ENCODE results near the gene DBNDD1.
"Not testable (repeated sequence)": the region's sequence is repeated elsewhere in the genome, so short reads cannot be mapped to it uniquely, and the experiment has no call there.

DBNDD1 gene

GRCh38 chr16:90010676-90011507 is 8.4 kb downstream of the DBNDD1 start:
- Mint-ChIP-seq H3K4me3 (no peak overlapping the region), H3K4me1 (peaks cover 15% of the 10 kb centered on the region), H3K36me3 (no peaks in the 10 kb centered on the region), H3K27me3 (peaks cover 60% of the 10 kb centered on the region), H3K27ac (no peak overlapping the region), H3K9me3 (no peaks in the 10 kb centered on the region)
- no peak for DNase-seq
- CTCF ChIA-PET = no interaction called here

DNA sequence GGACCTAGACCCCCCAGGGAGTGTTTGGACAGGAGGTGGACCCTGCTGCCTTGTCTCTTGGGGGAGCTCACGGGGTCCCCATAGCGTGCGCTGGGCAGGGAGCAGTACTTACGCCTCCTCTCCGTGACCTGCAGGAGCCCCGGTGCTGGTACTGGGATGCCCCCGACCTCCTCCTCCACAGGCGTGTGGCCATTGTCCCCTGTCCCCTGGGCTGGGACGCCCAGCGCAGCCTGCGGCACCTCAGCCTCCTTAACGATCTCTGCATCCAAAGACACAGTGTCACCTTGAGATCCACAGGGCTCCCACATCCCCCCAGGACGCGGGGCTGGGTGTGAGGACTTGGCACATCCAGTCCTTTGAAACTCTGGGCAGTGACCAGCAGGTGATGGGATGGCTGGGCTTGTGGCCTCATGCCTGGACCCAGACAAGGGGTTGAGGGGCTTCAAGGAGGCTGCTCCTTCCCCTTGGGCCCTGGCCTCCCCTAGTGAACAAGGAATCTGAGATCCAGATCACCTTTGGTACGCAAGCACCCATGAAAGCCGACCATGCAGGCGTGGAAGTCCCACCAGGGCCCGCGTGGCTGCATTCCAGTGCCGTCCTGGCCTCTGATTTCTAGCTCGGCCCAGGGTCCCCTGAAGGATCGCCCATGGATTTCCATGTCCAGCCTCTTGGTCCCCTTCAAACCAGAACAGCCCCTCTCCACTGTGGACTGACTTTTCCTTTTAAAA is 9.9 kb downstream of the DBNDD1 start:
- peaks cover 15% of the 10 kb centered on the region for H3K4me1 Mint-ChIP-seq
- H3K27ac Mint-ChIP-seq = no peak overlapping the region
- H3K27me3 Mint-ChIP-seq = peaks cover 53% of the 10 kb centered on the region
- no peaks in the 10 kb centered on the region for H3K9me3 Mint-ChIP-seq
- CTCF ChIA-PET = no interaction called here
- H3K4me3 Mint-ChIP-seq = peak overlapping the region; percentile 57
- no peaks in the 10 kb centered on the region for H3K36me3 Mint-ChIP-seq
- no peak for DNase-seq

GRCh38 chr16:90008708-90009145 is 10.5 kb downstream of the DBNDD1 start:
- CTCF ChIA-PET = no interaction called here
- Mint-ChIP-seq H3K4me3 (peak overlapping the region; percentile 57), H3K9me3 (no peaks in the 10 kb centered on the region), H3K4me1 (peaks cover 15% of the 10 kb centered on the region), H3K36me3 (no peaks in the 10 kb centered on the region), H3K27me3 (peaks cover 50% of the 10 kb centered on the region), H3K27ac (no peak overlapping the region)
- DNase-seq = peak; percentile 74

- CTCF ChIA-PET, H3K4me3 Mint-ChIP-seq, H3K36me3 Mint-ChIP-seq, DNase-seq, H3K27ac Mint-ChIP-seq, H3K9me3 Mint-ChIP-seq: not testable (repeated sequence)
- H3K27me3 Mint-ChIP-seq = peaks cover 40% of the 10 kb centered on the region
- H3K4me1 Mint-ChIP-seq = peaks cover 15% of the 10 kb centered on the region
Measured at GRCh38 chr16:90007635-90008234, 11.5 kb downstream of the DBNDD1 start.

GRCh38 chr16:90007015-90007414 is 12.2 kb downstream of the DBNDD1 start:
- H3K4me1 Mint-ChIP-seq = peaks cover 15% of the 10 kb centered on the region
- DNase-seq = no peak
- no peak overlapping the region for H3K27ac Mint-ChIP-seq
- CTCF ChIA-PET = no interaction called here
- H3K36me3 Mint-ChIP-seq = no peaks in the 10 kb centered on the region
- no peak overlapping the region for H3K4me3 Mint-ChIP-seq
- H3K9me3 Mint-ChIP-seq = no peaks in the 10 kb centered on the region
- peaks cover 33% of the 10 kb centered on the region for H3K27me3 Mint-ChIP-seq

- no peaks in the 10 kb centered on the region for H3K9me3 Mint-ChIP-seq
- H3K4me3 Mint-ChIP-seq = no peak overlapping the region
- H3K4me1 Mint-ChIP-seq = peaks cover 15% of the 10 kb centered on the region
- H3K27ac Mint-ChIP-seq = no peak overlapping the region
- no peak for DNase-seq
- H3K27me3 Mint-ChIP-seq = peaks cover 26% of the 10 kb centered on the region
- CTCF ChIA-PET = no interaction called here
- no peaks in the 10 kb centered on the region for H3K36me3 Mint-ChIP-seq
Measured at GRCh38 chr16:90005956-90006663, 13.1 kb downstream of the DBNDD1 start.

DNA sequence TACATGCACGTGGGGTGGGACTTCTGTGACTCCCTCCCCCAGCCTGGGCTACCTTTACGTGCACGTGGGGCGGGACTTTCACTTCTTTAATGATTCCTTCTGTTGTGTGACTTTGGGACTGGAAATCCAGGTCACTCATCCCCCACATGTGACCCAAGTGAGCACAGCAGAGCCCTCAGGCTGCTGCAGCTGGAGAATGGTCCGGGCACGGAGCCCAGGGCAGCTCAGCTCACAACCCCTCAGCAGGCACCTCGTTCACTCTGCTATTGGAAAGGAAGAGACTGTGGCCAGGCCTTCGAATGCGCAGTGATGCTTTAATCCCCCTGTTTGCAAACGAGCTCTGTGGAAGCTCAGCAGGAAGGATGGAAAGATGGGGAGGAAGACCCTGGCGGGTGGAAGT is 14.7 kb downstream of the DBNDD1 start:
- H3K27me3 Mint-ChIP-seq = peaks cover 11% of the 10 kb centered on the region
- H3K9me3 Mint-ChIP-seq = no peaks in the 10 kb centered on the region
- H3K4me1 Mint-ChIP-seq = peaks cover 11% of the 10 kb centered on the region
- no peak overlapping the region for H3K27ac Mint-ChIP-seq
- no peak for DNase-seq
- no peaks in the 10 kb centered on the region for H3K36me3 Mint-ChIP-seq
- H3K4me3 Mint-ChIP-seq = no peak overlapping the region
- CTCF ChIA-PET = no interaction called here

- Mint-ChIP-seq H3K4me3 (no peak overlapping the region), H3K4me1 (no peaks in the 10 kb centered on the region), H3K27ac (no peak overlapping the region), H3K36me3 (peaks cover 9% of the 10 kb centered on the region), H3K9me3 (peaks cover 2% of the 10 kb centered on the region), H3K27me3 (no peaks in the 10 kb centered on the region)
- no peak for DNase-seq
- CTCF ChIA-PET = no interaction called here
Measured at GRCh38 chr16:90002759-90003158, 16.5 kb downstream of the DBNDD1 start.

- Mint-ChIP-seq H3K27me3 (no peaks in the 10 kb centered on the region), H3K27ac (no peak overlapping the region), H3K4me1 (no peaks in the 10 kb centered on the region), H3K36me3 (peaks cover 14% of the 10 kb centered on the region), H3K4me3 (no peak overlapping the region), H3K9me3 (peaks cover 2% of the 10 kb centered on the region)
- DNase-seq = no peak
- CTCF ChIA-PET = no interaction called here
Measured at GRCh38 chr16:90001761-90002503, 17.3 kb downstream of the DBNDD1 start.

- DNase-seq = no peak
- H3K36me3 Mint-ChIP-seq = peaks cover 23% of the 10 kb centered on the region
- no peak overlapping the region for H3K4me3 Mint-ChIP-seq
- H3K9me3 Mint-ChIP-seq = peaks cover 7% of the 10 kb centered on the region
- H3K27me3 Mint-ChIP-seq = no peaks in the 10 kb centered on the region
- H3K4me1 Mint-ChIP-seq = no peaks in the 10 kb centered on the region
- CTCF ChIA-PET = no interaction called here
- H3K27ac Mint-ChIP-seq = no peak overlapping the region
Measured at GRCh38 chr16:90000733-90001427, 18.4 kb downstream of the DBNDD1 start.

DNA sequence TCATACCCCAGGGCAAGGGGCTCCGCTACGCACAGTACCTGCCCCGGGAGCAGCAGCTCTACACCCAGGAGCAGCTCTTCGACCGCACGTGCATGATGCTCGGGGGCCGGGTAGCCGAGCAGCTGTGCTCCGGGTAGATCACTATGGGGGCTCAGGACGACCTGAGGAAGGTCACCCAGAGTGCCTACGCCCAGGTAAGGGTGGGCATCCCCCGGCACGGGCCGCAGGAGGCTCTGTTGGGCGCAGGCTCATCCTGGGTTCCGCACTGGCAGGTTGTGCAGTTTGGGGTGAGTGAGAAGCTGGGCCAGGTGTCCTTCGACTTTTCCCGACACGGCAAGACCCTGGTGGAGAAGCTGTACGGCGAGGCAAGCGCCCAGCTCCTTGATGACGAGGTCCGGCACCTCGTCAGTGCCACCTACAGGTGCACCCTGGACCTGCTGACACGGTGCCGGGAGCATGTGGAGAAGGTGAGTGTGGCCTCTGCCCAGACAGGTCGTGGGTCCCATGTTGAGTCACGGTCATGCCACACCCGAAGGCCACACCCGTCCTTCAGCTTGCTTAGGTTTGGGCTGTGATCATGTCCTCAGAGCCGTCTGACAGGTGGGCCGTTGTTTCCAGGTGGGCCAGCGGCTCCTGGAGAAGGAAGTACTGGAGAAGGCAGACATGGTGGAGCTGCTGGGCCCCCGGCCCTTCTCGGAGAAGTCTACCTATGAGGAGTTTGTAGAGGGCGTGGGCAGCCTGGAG is 19.3 kb downstream of the DBNDD1 start:
- Mint-ChIP-seq H3K9me3 (peaks cover 11% of the 10 kb centered on the region), H3K4me1 (no peaks in the 10 kb centered on the region), H3K36me3 (peaks cover 27% of the 10 kb centered on the region), H3K27ac (no peak overlapping the region), H3K27me3 (no peaks in the 10 kb centered on the region), H3K4me3 (no peak overlapping the region)
- no peak for DNase-seq
- CTCF ChIA-PET = interaction anchor here (1.0 kb wide), 1 partner anchor 21 kb away, joined by 6 read pairs; no protein-coding TSS in a partner anchor

DNA sequence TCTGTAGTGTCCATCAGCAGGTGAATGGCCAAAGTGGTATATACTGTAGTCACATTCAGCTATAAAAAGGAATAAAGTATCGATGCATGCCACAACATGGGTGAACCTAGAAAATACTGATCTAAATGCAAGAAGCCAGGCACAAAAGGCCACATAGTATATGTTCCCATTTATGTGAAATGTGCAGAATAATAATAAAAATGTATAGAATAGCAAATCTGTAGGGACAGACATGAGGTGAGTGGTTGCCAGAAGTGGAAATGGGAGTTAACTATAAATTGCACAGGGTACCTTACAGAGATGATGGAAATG is 23.1 kb downstream of the DBNDD1 start:
- DNase-seq = no peak
- Mint-ChIP-seq H3K27me3 (no peaks in the 10 kb centered on the region), H3K36me3 (peaks cover 63% of the 10 kb centered on the region), H3K27ac (peak overlapping the region; percentile 83), H3K4me1 (no peaks in the 10 kb centered on the region), H3K9me3 (peaks cover 23% of the 10 kb centered on the region), H3K4me3 (no peak overlapping the region)
- CTCF ChIA-PET = interaction anchor here (1.5 kb wide), 1 partner anchor 24 kb away, joined by 3 read pairs; no protein-coding TSS in a partner anchor
